MM.1S (cell line): ENCODE results near the gene CD47.

Source experiments
- DNase-seq: peaks from one replicate; pipeline ENCODE4 v3.0.0-alpha.2; 2015
- H2AFZ ChIP-seq: fragments of 300-600 bp; sonication (generic); 2 replicates; pipeline ENCODE4 v1.6.0; 2016; ENCODE audit warnings: antibody characterized with exemption, low read length
- H3F3A ChIP-seq: fragments of 300-600 bp; sonication (generic); 2 replicates; pipeline ENCODE4 v1.6.1; 2016; ENCODE audit warnings: mild to moderate bottlenecking, antibody characterized with exemption, low read length, moderate library complexity, mixed read lengths; ENCODE audit not compliant: insufficient read depth
- H3K27ac ChIP-seq: fragments of 300-600 bp; sonication (generic); 2 replicates; pipeline ENCODE4 v1.5.1; 2016; ENCODE audit warnings: mild to moderate bottlenecking, low read length
- H3K27me3 ChIP-seq: fragments of 300-600 bp; sonication (generic); replicated peaks from 2 replicates; pipeline ENCODE4 v1.6.0; 2016; ENCODE audit warnings: low read length; ENCODE audit not compliant: insufficient read depth
- H3K36me3 ChIP-seq: fragments of 300-600 bp; sonication (generic); replicated peaks from 2 replicates; pipeline ENCODE4 v1.6.1; 2016; ENCODE audit warnings: mild to moderate bottlenecking, low read length, mixed read lengths; ENCODE audit not compliant: insufficient read depth
- H3K4me1 ChIP-seq: fragments of 300-600 bp; sonication (generic); 2 replicates; pipeline ENCODE4 v1.6.1; 2016; ENCODE audit warnings: low read length, mixed read lengths
- H3K4me2 ChIP-seq: fragments of 300-600 bp; sonication (generic); 2 replicates; pipeline ENCODE4 v1.6.0; 2016; ENCODE audit warnings: low read depth, low read length
- H3K4me3 ChIP-seq: fragments of 300-600 bp; sonication (generic); 2 replicates; pipeline ENCODE4 v1.5.1; 2016; ENCODE audit warnings: low read length, mixed read lengths
- H3K79me2 ChIP-seq: fragments of 300-600 bp; sonication (generic); 2 replicates; pipeline ENCODE4 v1.6.1; 2016; ENCODE audit warnings: mixed run types, low read length, mixed read lengths
- H3K9ac ChIP-seq: fragments of 300-600 bp; sonication (generic); 2 replicates; pipeline ENCODE4 v1.6.1; 2016; ENCODE audit warnings: low read length, mixed read lengths
- H3K9me2 ChIP-seq: fragments of 300-600 bp; sonication (generic); replicated peaks from 2 replicates; pipeline ENCODE4 v1.6.1; 2016; ENCODE audit warnings: mild to moderate bottlenecking, low read length, mixed read lengths; ENCODE audit not compliant: insufficient read depth
- H3K9me3 ChIP-seq: fragments of 300-600 bp; sonication (generic); replicated peaks from 2 replicates; pipeline ENCODE4 v1.6.1; 2016; ENCODE audit warnings: mild to moderate bottlenecking, low read length, mixed read lengths; ENCODE audit not compliant: insufficient read depth
- H4K20me1 ChIP-seq: fragments of 300-600 bp; sonication (generic); 2 replicates; pipeline ENCODE4 v1.6.1; 2016; ENCODE audit warnings: mild to moderate bottlenecking, low read length, moderate library complexity, mixed read lengths; ENCODE audit not compliant: insufficient read depth
- CTCF ChIP-seq: fragments of 300-600 bp; sonication (generic); IDR thresholded peaks from 2 replicates; pipeline ENCODE4 v1.5.1; 2016; ENCODE audit warnings: antibody characterized with exemption, low read length, mixed read lengths
- EZH2 ChIP-seq: fragments of 300-600 bp; sonication (generic); optimal IDR thresholded peaks from 2 replicates; pipeline ENCODE3; 2017; ENCODE audit warnings: low read depth, mild to moderate bottlenecking, antibody characterized with exemption, low read length, mixed read lengths
- EZH2phosphoT487 ChIP-seq: fragments of 300-600 bp; sonication (generic); IDR thresholded peaks from 2 replicates; pipeline ENCODE4 v1.6.1; 2018; ENCODE audit warnings: antibody characterized with exemption, low read length

CD47 gene

DNA sequence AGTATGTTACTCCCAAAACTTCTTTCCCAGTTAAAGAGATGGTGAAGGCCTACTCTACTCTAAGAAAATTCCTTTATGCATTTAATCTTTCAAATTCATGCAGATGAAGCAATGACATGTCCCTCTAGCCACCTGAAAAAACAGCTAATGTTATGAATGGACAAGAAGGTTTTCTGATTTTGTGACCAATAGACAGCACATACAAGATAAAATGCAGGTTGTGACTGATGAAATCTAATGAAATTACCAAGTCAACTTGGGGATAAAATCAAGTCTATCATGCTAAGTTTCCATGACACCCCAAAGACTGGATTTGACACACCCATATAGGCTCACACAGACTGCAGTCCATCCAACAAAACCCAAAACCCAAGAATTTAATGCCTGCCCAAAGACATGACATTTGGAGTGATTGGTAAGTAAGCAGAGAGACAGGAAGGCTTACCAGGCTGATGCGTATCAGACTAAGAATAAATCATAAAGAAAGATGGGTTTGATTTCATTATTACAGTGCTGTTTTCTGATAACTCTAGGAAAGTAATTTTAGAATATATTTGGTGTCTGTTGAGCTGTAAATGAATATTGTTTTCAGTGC lies 26.4 kb downstream of the CD47 start:
- H4K20me1 ChIP-seq: no peaks in the 10 kb centered on the region
- H3K36me3 ChIP-seq: 0 out of 2 replicates have a peak, but pooled peaks cover 4% of the 10 kb centered on the region
- no peak for DNase-seq
- no peaks in the 10 kb centered on the region for H3K9me3 ChIP-seq
- no peaks in the 10 kb centered on the region for H3F3A ChIP-seq
- no peak overlapping the region for H3K4me2 ChIP-seq
- H3K4me3 ChIP-seq: no peak overlapping the region
- no peaks in the 10 kb centered on the region for H3K27me3 ChIP-seq
- no peak overlapping the region for H3K27ac ChIP-seq
- peaks cover 31% of the 10 kb centered on the region for H3K79me2 ChIP-seq
- no peaks in the 10 kb centered on the region for H3K9me2 ChIP-seq
- TF ChIP-seq EZH2phosphoT487 (no peak), EZH2 (no peak), CTCF (no peak)
- H3K9ac ChIP-seq: no peak overlapping the region
- no peak overlapping the region for H2AFZ ChIP-seq
- no peaks in the 10 kb centered on the region for H3K4me1 ChIP-seq

DNA sequence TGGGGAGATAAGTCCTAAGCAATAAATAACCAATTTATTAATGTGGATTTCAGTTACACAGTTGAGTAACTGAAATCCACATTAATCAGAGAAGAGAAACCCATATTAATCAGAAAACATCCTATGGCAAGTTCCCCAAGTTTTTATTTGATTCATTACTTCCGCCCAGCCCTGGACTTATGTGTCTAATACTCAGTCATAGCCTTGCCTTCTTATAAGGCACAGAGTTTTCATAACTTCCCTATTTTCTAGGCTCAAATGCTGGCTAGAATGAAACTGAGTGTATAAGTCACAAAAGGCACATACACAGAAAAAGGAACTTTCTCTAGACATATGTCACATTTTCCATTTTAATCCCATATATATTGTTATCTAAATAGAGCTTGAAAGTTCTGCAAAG lies 28.8 kb downstream of the CD47 start:
- H3K4me1 ChIP-seq: no peaks in the 10 kb centered on the region
- no peaks in the 10 kb centered on the region for H3K9me2 ChIP-seq
- no peaks in the 10 kb centered on the region for H3K27me3 ChIP-seq
- H3K4me3 ChIP-seq: no peak overlapping the region
- peaks cover 22% of the 10 kb centered on the region; the same call in 1 of the 2 replicates for H3K79me2 ChIP-seq
- no peak overlapping the region for H3K27ac ChIP-seq
- H3K36me3 ChIP-seq: no peaks in the 10 kb centered on the region
- no peak overlapping the region for H3K4me2 ChIP-seq
- no peaks in the 10 kb centered on the region for H3K9me3 ChIP-seq
- no peaks in the 10 kb centered on the region for H4K20me1 ChIP-seq
- DNase-seq: no peak
- no peak overlapping the region for H3K9ac ChIP-seq
- H2AFZ ChIP-seq: no peak overlapping the region
- TF ChIP-seq EZH2phosphoT487 (no peak), CTCF (no peak), EZH2 (no peak)
- H3F3A ChIP-seq: no peaks in the 10 kb centered on the region

GRCh38 chr3:108060331-108060730 lies 30.5 kb downstream of the CD47 start:
- Histone ChIP-seq H3F3A (no peaks in the 10 kb centered on the region), H3K4me2 (no peak overlapping the region), H3K36me3 (0 out of 2 replicates have a peak, but pooled peaks cover 5% of the 10 kb centered on the region), H3K9me3 (no peaks in the 10 kb centered on the region), H3K27me3 (no peaks in the 10 kb centered on the region), H3K9ac (no peak overlapping the region), H2AFZ (no peak overlapping the region), H4K20me1 (no peaks in the 10 kb centered on the region), H3K4me3 (no peak overlapping the region), H3K9me2 (no peaks in the 10 kb centered on the region), H3K4me1 (no peaks in the 10 kb centered on the region), H3K27ac (no peak overlapping the region), H3K79me2 (peaks cover 13% of the 10 kb centered on the region; the same call in 1 of the 2 replicates)
- no peak for DNase-seq
- TF ChIP-seq EZH2 (no peak), EZH2phosphoT487 (no peak)

GRCh38 chr3:108055931-108056330 lies 34.9 kb downstream of the CD47 start:
- no peaks in the 10 kb centered on the region; the same call in 1 of the 2 replicates for H3K79me2 ChIP-seq
- H3K9ac ChIP-seq: no peak overlapping the region
- H3F3A ChIP-seq: no peaks in the 10 kb centered on the region
- H3K27me3 ChIP-seq: no peaks in the 10 kb centered on the region
- H3K9me3 ChIP-seq: no peaks in the 10 kb centered on the region
- H2AFZ ChIP-seq: no peak overlapping the region
- no peak overlapping the region for H3K4me3 ChIP-seq
- no peaks in the 10 kb centered on the region for H3K4me1 ChIP-seq
- no peaks in the 10 kb centered on the region for H3K9me2 ChIP-seq
- no peak for DNase-seq
- no peak overlapping the region for H3K4me2 ChIP-seq
- no peaks in the 10 kb centered on the region; the same call in 1 of the 2 replicates for H4K20me1 ChIP-seq
- H3K27ac ChIP-seq: no peak overlapping the region
- peaks cover 5% of the 10 kb centered on the region; the same call in 1 of the 2 replicates for H3K36me3 ChIP-seq
- no peak for TF ChIP-seq EZH2phosphoT487
- no peak for TF ChIP-seq EZH2
- no peak for TF ChIP-seq CTCF
